H9 (cell line): ENCODE results near the gene HLX. TPM values are rescaled to one million over a fixed set of nuclear protein-coding genes. Genes with fewer than 3 reads are reported as not detected.

Experiments
- DNase-seq: peaks from one replicate; pipeline ENCODE4 v3.0.0-alpha.2; 2017
- H2AFZ ChIP-seq: one replicate; pipeline ENCODE4 v1.6.1; 2013; ENCODE audit warnings: mild to moderate bottlenecking, low read length, control low read depth, moderate library complexity
- H2AK5ac ChIP-seq: 2 replicates; pipeline ENCODE4 v1.6.1; 2013; ENCODE audit warnings: low read length, control low read depth, mixed read lengths; ENCODE audit not compliant: insufficient read length
- H2BK120ac ChIP-seq: one replicate; pipeline ENCODE4 v1.6.1; 2013; ENCODE audit warnings: low read depth, mild to moderate bottlenecking, low read length, control low read depth, inconsistent platforms; ENCODE audit not compliant: poor library complexity, severe bottlenecking
- H2BK12ac ChIP-seq: 2 replicates; pipeline ENCODE4 v1.6.1; 2013; ENCODE audit warnings: low read length, control low read depth, mixed read lengths, low read depth; ENCODE audit not compliant: insufficient read length
- H2BK15ac ChIP-seq: 2 replicates; pipeline ENCODE4 v1.6.1; 2013; ENCODE audit warnings: low read depth, low read length, control low read depth
- H2BK20ac ChIP-seq: one replicate; pipeline ENCODE4 v1.6.1; 2013; ENCODE audit warnings: low read depth, mild to moderate bottlenecking, low read length, control low read depth, inconsistent platforms; ENCODE audit not compliant: poor library complexity, severe bottlenecking
- H2BK5ac ChIP-seq: 2 replicates; pipeline ENCODE4 v1.6.1; 2013; ENCODE audit warnings: low read length, control low read depth, mixed read lengths; ENCODE audit not compliant: insufficient read length
- H3K14ac ChIP-seq: 2 replicates; pipeline ENCODE4 v1.6.1; 2013; ENCODE audit warnings: low read length, control low read depth; ENCODE audit not compliant: insufficient read depth
- H3K18ac ChIP-seq: 2 replicates; pipeline ENCODE4 v1.6.1; 2013; ENCODE audit warnings: low read depth, mild to moderate bottlenecking, mixed read lengths, low read length, control low read depth; ENCODE audit not compliant: insufficient read length
- H3K23ac ChIP-seq: 2 replicates; pipeline ENCODE4 v1.6.1; 2013; ENCODE audit warnings: low read length, control low read depth, mixed read lengths, low read depth; ENCODE audit not compliant: insufficient read length
- H3K23me2 ChIP-seq: 2 replicates; pipeline ENCODE4 v1.6.1; 2013; ENCODE audit warnings: low read depth, mild to moderate bottlenecking, mixed read lengths, low read length, control low read depth; ENCODE audit not compliant: insufficient read length, poor library complexity, severe bottlenecking
- H3K27ac ChIP-seq: 2 replicates; pipeline ENCODE4 v1.5.1; 2013; ENCODE audit warnings: low read length, control low read depth, mixed read lengths, low read depth; ENCODE audit not compliant: insufficient read length
- H3K27me3 ChIP-seq: 2 replicates; pipeline ENCODE4 v1.6.1; 2013; ENCODE audit warnings: low read length, control low read depth, inconsistent platforms; ENCODE audit not compliant: insufficient read depth
- H3K4ac ChIP-seq: 2 replicates; pipeline ENCODE4 v1.6.1; 2013; ENCODE audit warnings: low read depth, mild to moderate bottlenecking, control low read depth, inconsistent platforms, low read length, moderate library complexity
- H3K4me1 ChIP-seq: 2 replicates; pipeline ENCODE4 v1.6.1; 2013; ENCODE audit warnings: low read length, control low read depth, inconsistent platforms; ENCODE audit not compliant: insufficient read depth
- H3K4me2 ChIP-seq: 2 replicates; pipeline ENCODE4 v1.6.1; 2013; ENCODE audit warnings: low read length, control low read depth, mixed read lengths; ENCODE audit not compliant: insufficient read length, insufficient read depth
- H3K56ac ChIP-seq: 2 replicates; pipeline ENCODE4 v1.6.1; 2013; ENCODE audit warnings: low read depth, mild to moderate bottlenecking, mixed read lengths, low read length, control low read depth; ENCODE audit not compliant: insufficient read length
- H3K79me1 ChIP-seq: 2 replicates; pipeline ENCODE4 v1.6.1; 2013; ENCODE audit warnings: low read depth, mild to moderate bottlenecking, moderate library complexity, low read length, control low read depth, inconsistent platforms; ENCODE audit not compliant: insufficient read depth, poor library complexity, severe bottlenecking
- H3K79me2 ChIP-seq: 2 replicates; pipeline ENCODE4 v1.6.1; 2013; ENCODE audit warnings: low read length, control low read depth, inconsistent platforms; ENCODE audit not compliant: insufficient read depth
- H3K9ac ChIP-seq: 2 replicates; pipeline ENCODE4 v1.6.1; 2013; ENCODE audit warnings: low read length, control low read depth, mixed read lengths; ENCODE audit not compliant: insufficient read length; ENCODE audit errors: extremely low read depth
- H3K9me3 ChIP-seq: one replicate; pipeline ENCODE4 v1.6.1; 2013; ENCODE audit warnings: low read depth, low read length, inconsistent platforms; ENCODE audit not compliant: control insufficient read depth
- H3T11ph ChIP-seq: one replicate; pipeline ENCODE4 v1.6.1; 2013; ENCODE audit warnings: mild to moderate bottlenecking, low read length, control low read depth, inconsistent platforms
- H4K20me1 ChIP-seq: one replicate; pipeline ENCODE4 v1.6.1; 2013; ENCODE audit not compliant: control insufficient read depth, insufficient read length, insufficient read depth
- H4K5ac ChIP-seq: 2 replicates; pipeline ENCODE4 v1.6.1; 2013; ENCODE audit warnings: low read depth, mild to moderate bottlenecking, mixed read lengths, low read length, control low read depth; ENCODE audit not compliant: insufficient read length
- H4K8ac ChIP-seq: replicated peaks from 2 replicates; pipeline ENCODE4 v1.6.1; 2013; ENCODE audit warnings: low read length, control low read depth, mixed read lengths, low read depth; ENCODE audit not compliant: insufficient read length
- H4K91ac ChIP-seq: 2 replicates; pipeline ENCODE4 v1.6.1; 2013; ENCODE audit warnings: low read depth, mild to moderate bottlenecking, moderate library complexity, mixed read lengths, low read length, control low read depth; ENCODE audit not compliant: insufficient read length
- H3K27ac Mint-ChIP-seq, 3 experiments: 2 replicates in 2 of 3; 3 replicates in 1 of 3; pipeline ENCODE4 v1.8.0; 2020 to 2021; ENCODE audit warnings: mixed read lengths in 3 of 3, mild to moderate bottlenecking in 1 of 3, moderate library complexity in 1 of 3
- H3K27me3 Mint-ChIP-seq: 2 replicates; pipeline ENCODE4 v1.8.0; 2021; ENCODE audit warnings: low read depth, mild to moderate bottlenecking, moderate library complexity, mixed read lengths
- H3K36me3 Mint-ChIP-seq, 3 experiments: 2 replicates in 2 of 3; 3 replicates in 1 of 3; pipeline ENCODE4 v1.8.0; 2020 to 2021; ENCODE audit warnings: low read depth in 3 of 3, mixed read lengths in 3 of 3; ENCODE audit not compliant: insufficient read depth in 1 of 3
- H3K4me1 Mint-ChIP-seq, 2 experiments: 2 replicates each; pipeline ENCODE4 v1.8.0; 2020; ENCODE audit warnings: mixed read lengths in 2 of 2
- H3K4me3 Mint-ChIP-seq, 2 experiments: 2 replicates in 1 of 2; 3 replicates in 1 of 2; pipeline ENCODE4 v1.8.0; 2020 to 2021; ENCODE audit warnings: mild to moderate bottlenecking in 2 of 2, mixed read lengths in 2 of 2, moderate library complexity in 1 of 2
- H3K9me3 Mint-ChIP-seq, 2 experiments: 2 replicates in 1 of 2; 3 replicates in 1 of 2; pipeline ENCODE4 v1.8.0; 2020; ENCODE audit warnings: mild to moderate bottlenecking in 2 of 2, mixed read lengths in 2 of 2, moderate library complexity in 1 of 2
- CTCF ChIP-seq: fragments of 200-600 bp; sonication (generic); conservative IDR thresholded peaks from 3 replicates; pipeline ENCODE4 v1.8.0; 2021; ENCODE audit warnings: antibody characterized with exemption, mild to moderate bottlenecking
- WGBS: extraction: QIAGEN DNeasy Blood & Tissue Kit; methylation state at CpG from one replicate; pipeline ENCODE4 v1.1.7; 2013; ENCODE audit warnings: missing lambda C conversion rate, low lambda C conversion rate, mixed read lengths; ENCODE audit not compliant: insufficient read length; ENCODE audit errors: extremely low coverage; 5-methylcytosine and 5-hydroxymethylcytosine counted together
- total RNA-seq: library from RNA; stranded (reverse); gene quantifications from 2 replicates; pipeline ENCODE4 v1.2.1, GENCODE V29; 2021

HLX gene
- total RNA-seq, 1 experiment from 2014 or later, result 0.37 TPM

GRCh38 chr1:220876511-220877376, 2.5 kb upstream of the HLX start:
- Histone ChIP-seq H2BK20ac (no peak overlapping the region), H2BK5ac (no peak overlapping the region), H4K8ac (no peak overlapping the region), H3K18ac (no peak overlapping the region), H4K20me1 (no peaks in the 10 kb centered on the region), H2AFZ (no peak overlapping the region), H3K27me3 (peaks cover 68% of the 10 kb centered on the region), H3K27ac (no peak overlapping the region), H2AK5ac (no peak overlapping the region), H3T11ph (no peak overlapping the region), H4K5ac (no peak overlapping the region), H4K91ac (no peak overlapping the region), H2BK120ac (no peak overlapping the region), H2BK15ac (no peak overlapping the region), H3K4ac (no peak overlapping the region), H3K4me1 (no peaks in the 10 kb centered on the region), H3K23me2 (peaks cover 13% of the 10 kb centered on the region), H3K79me2 (no peaks in the 10 kb centered on the region), H3K9me3 (no peaks in the 10 kb centered on the region), H3K9ac (no peak overlapping the region), H2BK12ac (no peak overlapping the region), H3K4me2 (peak overlapping the region; percentile 87), H3K56ac (no peak overlapping the region), H3K14ac (no peak overlapping the region), H3K79me1 (no peaks in the 10 kb centered on the region), H3K23ac (no peak overlapping the region)
- H3K4me3 Mint-ChIP-seq, result peak overlapping the region; percentile 61 to 86
- peaks cover 0 to 3% of the 10 kb centered on the region in 2 experiments; a peak in 2 of 5 replicates for H3K9me3 Mint-ChIP-seq
- peaks cover 36 to 50% of the 10 kb centered on the region in 2 experiments for H3K4me1 Mint-ChIP-seq
- peak; percentile 71 for DNase-seq
- no peak for TF ChIP-seq CTCF
- no CpG with 5 or more reads among the region's 54 CpGs for WGBS
- no peaks in the 10 kb centered on the region; a peak in 1 of 7 replicates for H3K36me3 Mint-ChIP-seq
- H3K27me3 Mint-ChIP-seq, result peaks cover 89% of the 10 kb centered on the region
- H3K27ac Mint-ChIP-seq, result no peak overlapping the region
